Muscle layer of colon (tissue), 2 donors: Measurements from ENCODE around the gene SCG2.
"Not testable (repeated sequence)": the region's sequence is repeated elsewhere in the genome, so short reads cannot be mapped to it uniquely, and the experiment has no call there.

ENCODE experiments used
- H3K27ac ChIP-seq: one replicate; pipeline ENCODE4 v1.7.0; 2013; ENCODE audit warnings: low read depth, mild to moderate bottlenecking, low read length, moderate library complexity
- H3K27me3 ChIP-seq, 2 donors: one replicate each; pipeline ENCODE4 v1.7.0; 2013; ENCODE audit warnings: low read length in 2 of 2, mild to moderate bottlenecking in 2 of 2; ENCODE audit not compliant: insufficient read depth in 2 of 2, control insufficient read depth in 1 of 2
- H3K36me3 ChIP-seq: one replicate; pipeline ENCODE4 v1.7.0; 2013; ENCODE audit warnings: mild to moderate bottlenecking, low read length; ENCODE audit not compliant: insufficient read depth
- H3K4me1 ChIP-seq: one replicate; pipeline ENCODE4 v1.7.0; 2013; ENCODE audit warnings: mild to moderate bottlenecking, low read length; ENCODE audit not compliant: insufficient read depth
- H3K4me3 ChIP-seq, 2 donors: one replicate each; pipeline ENCODE4 v1.7.0; 2013; ENCODE audit warnings: low read length in 2 of 2, low read depth in 1 of 2, mild to moderate bottlenecking in 1 of 2, moderate library complexity in 1 of 2
- H3K9ac ChIP-seq: one replicate; pipeline ENCODE4 v1.7.0; 2013; ENCODE audit warnings: low read length
- H3K9me3 ChIP-seq: one replicate; pipeline ENCODE4 v1.7.0; 2013; ENCODE audit warnings: mild to moderate bottlenecking, low read length
- donor health status: abdominal sarcoma.
- donor health status: Adenocarcinoma of cecum.

SCG2 gene

GRCh38 chr2:223607476-223607875 is 5.3 kb upstream of the SCG2 start:
- Histone ChIP-seq H3K9me3 (no peaks in the 10 kb centered on the region), H3K27ac (no peak overlapping the region), H3K36me3 (no peaks in the 10 kb centered on the region), H3K4me1 (no peaks in the 10 kb centered on the region), H3K9ac (no peak overlapping the region), H3K4me3 (no peak overlapping the region), H3K27me3 (no peaks in the 10 kb centered on the region)

GRCh38 chr2:223606946-223607345 is 4.8 kb upstream of the SCG2 start:
- Histone ChIP-seq H3K27me3 (no peaks in the 10 kb centered on the region), H3K9me3 (no peaks in the 10 kb centered on the region), H3K36me3 (no peaks in the 10 kb centered on the region), H3K27ac (no peak overlapping the region), H3K4me3 (no peak overlapping the region), H3K9ac (no peak overlapping the region), H3K4me1 (no peaks in the 10 kb centered on the region)

GRCh38 chr2:223604231-223604630 is 2.1 kb upstream of the SCG2 start:
- Histone ChIP-seq H3K27me3 (no peaks in the 10 kb centered on the region), H3K9ac (no peak overlapping the region), H3K4me3 (no peak overlapping the region), H3K4me1 (no peaks in the 10 kb centered on the region), H3K9me3 (no peaks in the 10 kb centered on the region), H3K27ac (no peak overlapping the region), H3K36me3 (no peaks in the 10 kb centered on the region)

- no peak overlapping the region for H3K9ac ChIP-seq
- H3K4me1 ChIP-seq = no peaks in the 10 kb centered on the region
- H3K27ac ChIP-seq = no peak overlapping the region
- H3K27me3 ChIP-seq = no peaks in the 10 kb centered on the region
- H3K4me3 ChIP-seq = no peak overlapping the region
- no peaks in the 10 kb centered on the region for H3K36me3 ChIP-seq
- H3K9me3 ChIP-seq = no peaks in the 10 kb centered on the region
Measured at GRCh38 chr2:223602972-223603371, 811 bp upstream of the SCG2 start.

- Histone ChIP-seq H3K27ac (no peak overlapping the region), H3K27me3 (no peaks in the 10 kb centered on the region), H3K36me3 (no peaks in the 10 kb centered on the region), H3K9me3 (no peaks in the 10 kb centered on the region), H3K4me3 (no peak overlapping the region), H3K9ac (no peak overlapping the region), H3K4me1 (no peaks in the 10 kb centered on the region)
Measured at GRCh38 chr2:223601018-223601417, 1.1 kb downstream of the SCG2 start.

- Histone ChIP-seq H3K9ac (no peak overlapping the region), H3K27me3 (no peaks in the 10 kb centered on the region), H3K4me3 (no peak overlapping the region), H3K27ac (no peak overlapping the region), H3K4me1 (no peaks in the 10 kb centered on the region), H3K36me3 (no peaks in the 10 kb centered on the region), H3K9me3 (no peaks in the 10 kb centered on the region)
Measured at GRCh38 chr2:223599640-223600380, 2.4 kb downstream of the SCG2 start.

GRCh38 chr2:223598994-223599639 is 3.0 kb downstream of the SCG2 start:
- Histone ChIP-seq H3K9ac (no peak overlapping the region), H3K9me3 (no peaks in the 10 kb centered on the region), H3K27ac (no peak overlapping the region), H3K27me3 (no peaks in the 10 kb centered on the region), H3K36me3 (no peaks in the 10 kb centered on the region), H3K4me1 (no peaks in the 10 kb centered on the region), H3K4me3 (no peak overlapping the region)

GRCh38 chr2:223597076-223597475 is 5.1 kb downstream of the SCG2 start:
- no peaks in the 10 kb centered on the region for H3K4me1 ChIP-seq
- no peak overlapping the region for H3K4me3 ChIP-seq
- H3K27me3 ChIP-seq = no peaks in the 10 kb centered on the region
- H3K36me3 ChIP-seq = no peaks in the 10 kb centered on the region
- H3K27ac ChIP-seq = no peak overlapping the region
- no peak overlapping the region for H3K9ac ChIP-seq
- no peaks in the 10 kb centered on the region for H3K9me3 ChIP-seq

GRCh38 chr2:223596208-223596607 is 6.0 kb downstream of the SCG2 start:
- Histone ChIP-seq H3K9me3 (no peaks in the 10 kb centered on the region), H3K36me3 (no peaks in the 10 kb centered on the region), H3K4me3 (no peak overlapping the region), H3K27me3 (no peaks in the 10 kb centered on the region), H3K4me1 (no peaks in the 10 kb centered on the region), H3K9ac (no peak overlapping the region), H3K27ac (no peak overlapping the region)

GRCh38 chr2:223594831-223595230 is 7.3 kb downstream of the SCG2 start:
- Histone ChIP-seq H3K27ac (no peak overlapping the region), H3K9me3 (no peaks in the 10 kb centered on the region), H3K4me1 (no peaks in the 10 kb centered on the region)

GRCh38 chr2:223594259-223594658 is 7.9 kb downstream of the SCG2 start:
- no peaks in the 10 kb centered on the region for H3K36me3 ChIP-seq

More at GRCh38 chr2:223594831-223595230, 7.3 kb downstream of the SCG2 start:
- Histone ChIP-seq H3K9ac (no peak overlapping the region), H3K27me3 (no peaks in the 10 kb centered on the region), H3K36me3 (no peaks in the 10 kb centered on the region), H3K4me3 (no peak overlapping the region)

GRCh38 chr2:223592689-223593088 is 9.5 kb downstream of the SCG2 start:
- H3K9ac ChIP-seq, H3K27me3 ChIP-seq, H3K27ac ChIP-seq, H3K36me3 ChIP-seq, H3K4me1 ChIP-seq, H3K9me3 ChIP-seq, H3K4me3 ChIP-seq: not testable (repeated sequence)

More at GRCh38 chr2:223594259-223594658, 7.9 kb downstream of the SCG2 start:
- H3K4me3 ChIP-seq = no peak overlapping the region
- H3K9me3 ChIP-seq = no peaks in the 10 kb centered on the region
- no peak overlapping the region for H3K27ac ChIP-seq
- H3K27me3 ChIP-seq = no peaks in the 10 kb centered on the region
- H3K9ac ChIP-seq = no peak overlapping the region
- H3K4me1 ChIP-seq = no peaks in the 10 kb centered on the region
